ENCODE data around the gene NR5A2.
A peak's percentile ranks its signal among the peaks of the same experiment; 100 is the strongest.

NR5A2 gene

DNA sequence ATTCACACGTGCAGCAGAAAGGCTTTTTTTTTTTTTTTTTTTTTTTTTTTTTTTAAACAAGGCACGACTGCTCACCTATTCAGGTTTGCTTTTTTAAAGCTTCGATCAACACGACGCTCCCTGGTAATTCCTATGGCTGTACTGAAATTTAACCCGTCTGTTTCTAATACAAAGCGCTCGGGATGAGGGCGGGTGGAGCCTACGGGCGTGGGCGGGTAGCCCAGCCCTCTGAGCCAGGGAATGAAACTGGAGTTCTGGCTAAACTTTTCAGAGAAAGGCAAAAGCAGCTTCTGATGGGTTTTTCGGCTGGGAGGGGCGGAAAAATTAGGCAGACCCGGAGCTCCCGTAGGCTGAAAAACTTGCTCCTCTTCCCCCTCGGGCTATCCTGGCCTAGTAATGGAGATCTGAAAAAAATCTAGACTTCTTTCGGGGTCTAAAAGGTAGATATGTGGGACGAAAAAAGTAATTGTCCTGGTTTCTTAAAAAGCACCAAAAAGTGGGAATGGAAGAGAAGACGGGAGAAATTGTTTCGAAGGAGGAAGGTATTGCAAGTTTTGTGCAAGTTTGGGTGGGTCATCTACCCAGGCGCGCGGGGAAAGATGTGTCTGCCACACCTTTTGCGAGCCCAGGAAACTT is 7.4 kb downstream of the NR5A2 start:
- TF ChIP-seq, protein P1, sequence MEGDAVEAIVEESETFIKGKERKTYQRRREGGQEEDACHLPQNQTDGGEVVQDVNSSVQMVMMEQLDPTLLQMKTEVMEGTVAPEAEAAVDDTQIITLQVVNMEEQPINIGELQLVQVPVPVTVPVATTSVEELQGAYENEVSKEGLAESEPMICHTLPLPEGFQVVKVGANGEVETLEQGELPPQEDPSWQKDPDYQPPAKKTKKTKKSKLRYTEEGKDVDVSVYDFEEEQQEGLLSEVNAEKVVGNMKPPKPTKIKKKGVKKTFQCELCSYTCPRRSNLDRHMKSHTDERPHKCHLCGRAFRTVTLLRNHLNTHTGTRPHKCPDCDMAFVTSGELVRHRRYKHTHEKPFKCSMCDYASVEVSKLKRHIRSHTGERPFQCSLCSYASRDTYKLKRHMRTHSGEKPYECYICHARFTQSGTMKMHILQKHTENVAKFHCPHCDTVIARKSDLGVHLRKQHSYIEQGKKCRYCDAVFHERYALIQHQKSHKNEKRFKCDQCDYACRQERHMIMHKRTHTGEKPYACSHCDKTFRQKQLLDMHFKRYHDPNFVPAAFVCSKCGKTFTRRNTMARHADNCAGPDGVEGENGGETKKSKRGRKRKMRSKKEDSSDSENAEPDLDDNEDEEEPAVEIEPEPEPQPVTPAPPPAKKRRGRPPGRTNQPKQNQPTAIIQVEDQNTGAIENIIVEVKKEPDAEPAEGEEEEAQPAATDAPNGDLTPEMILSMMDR (IDR thresholded peaks at IDR 0.05; ENCODE audit: low read depth, low read length) = no peak
- peak in 1 of 2 donors; percentile 26 for DNase-seq (ENCODE audit: low read depth in 2 of 2)
- peak overlapping the region; percentile 18 to 22 for H3K4me3 ChIP-seq (replicated peaks in 1 of 2; ENCODE audit: low read depth in 2 of 2, low read length in 2 of 2)

DNA sequence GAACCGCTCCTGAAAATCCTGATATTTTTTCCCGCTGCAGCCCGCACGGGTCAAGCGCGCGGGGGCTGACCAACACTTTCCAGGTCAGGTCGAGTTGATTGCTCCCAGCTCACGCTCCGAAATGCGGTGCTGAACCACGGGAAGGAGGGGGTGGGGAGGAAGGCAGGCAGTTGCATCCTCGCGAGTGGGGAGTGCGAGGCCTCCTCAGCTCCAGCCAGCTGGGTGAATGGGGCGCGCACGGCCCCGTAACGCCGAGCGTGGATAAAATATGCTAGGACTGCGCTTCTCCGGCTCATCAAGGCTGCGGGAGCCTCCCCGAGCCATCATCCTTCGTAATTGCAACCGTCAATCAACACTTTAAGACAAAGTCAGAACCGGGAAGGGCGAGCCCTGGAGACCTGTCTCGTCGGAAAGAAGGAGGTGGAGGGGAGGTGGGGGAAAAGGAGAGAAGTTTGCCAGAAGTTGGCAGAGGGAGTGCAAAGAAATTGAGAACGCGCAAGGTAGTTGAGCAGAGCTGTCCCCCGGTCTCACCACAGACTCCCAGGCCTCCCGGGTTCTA is 8.0 kb downstream of the NR5A2 start:
- peak overlapping the region; percentile 8 to 18 for H3K4me3 ChIP-seq (replicated peaks in 1 of 2; ENCODE audit: low read depth in 2 of 2, low read length in 2 of 2)
- DNase-seq (ENCODE audit: low read depth in 2 of 2) = no peak
- TF ChIP-seq, protein P1 (IDR thresholded peaks at IDR 0.05; ENCODE audit: low read depth, low read length) = no peak

DNA sequence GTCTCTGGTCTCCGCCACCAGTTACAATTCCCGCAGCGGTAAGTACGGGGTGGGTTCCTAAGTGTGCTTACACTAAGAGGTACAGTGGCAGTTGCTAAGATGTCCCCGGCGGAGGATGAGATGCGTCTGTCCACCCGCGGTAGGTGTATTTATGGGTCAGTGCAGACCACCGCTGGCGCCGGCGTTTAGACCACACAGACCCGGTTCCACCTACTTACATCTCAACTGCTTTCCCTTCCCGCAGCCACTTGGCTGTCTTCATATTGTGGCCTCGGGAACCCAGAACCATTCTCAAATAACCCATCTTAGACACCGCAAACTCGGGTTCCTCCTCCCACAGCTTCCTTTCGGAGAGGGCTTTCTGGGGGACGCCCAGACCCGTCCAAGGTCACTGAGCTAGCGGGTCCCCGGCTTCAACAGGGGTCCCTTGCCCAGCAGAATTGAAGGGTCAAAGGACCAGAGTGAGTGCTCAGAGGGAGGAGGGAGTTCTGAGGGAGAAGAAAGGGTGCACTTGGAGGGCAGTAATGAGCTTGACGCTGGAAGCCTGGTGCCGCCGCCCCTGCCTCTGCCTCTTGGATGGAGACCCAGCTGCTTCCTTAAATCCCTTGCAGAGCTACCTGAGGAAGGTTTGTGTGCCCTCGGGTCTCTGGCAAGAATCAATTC is 8.6 kb downstream of the NR5A2 start:
- DNase-seq (ENCODE audit: low read depth in 2 of 2) = no peak
- no peak overlapping the region for H3K4me3 ChIP-seq (replicated peaks in 1 of 2; ENCODE audit: low read depth in 2 of 2, low read length in 2 of 2)
- TF ChIP-seq, protein P1 (IDR thresholded peaks at IDR 0.05; ENCODE audit: low read depth, low read length) = no peak

DNA sequence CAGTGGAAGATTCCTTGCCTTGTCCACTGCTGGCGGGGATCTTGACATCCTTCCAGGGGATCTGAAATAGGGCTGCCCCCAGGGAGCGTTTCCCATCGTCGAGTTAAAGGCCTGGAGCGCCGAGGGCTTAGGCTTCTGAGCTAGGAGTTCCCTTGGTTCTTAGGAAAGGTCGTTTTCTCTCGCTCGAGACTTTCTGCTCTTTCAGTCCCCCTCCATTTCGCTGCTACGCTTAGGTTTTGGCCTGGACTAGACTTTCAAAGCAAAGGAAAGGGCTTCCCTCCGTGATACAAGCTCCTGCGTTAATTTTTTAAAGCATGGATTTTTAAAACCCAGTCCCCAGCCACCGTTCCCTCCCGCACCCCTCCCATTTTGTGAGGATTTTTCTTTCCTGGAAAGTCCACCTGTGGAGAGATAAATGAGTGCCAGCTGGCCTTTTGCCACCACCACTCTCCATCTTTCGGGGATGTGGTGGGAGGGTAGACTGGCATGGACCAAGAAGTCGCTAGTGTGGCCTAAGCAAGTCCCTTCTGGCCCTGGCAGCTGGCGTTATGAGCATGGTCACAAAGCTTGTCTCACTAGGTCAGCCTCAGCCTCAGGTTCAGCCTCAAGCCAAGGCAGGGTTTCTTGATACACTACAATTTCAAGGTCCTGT is 9.2 kb downstream of the NR5A2 start:
- no peak overlapping the region for H3K4me3 ChIP-seq (replicated peaks in 1 of 2; ENCODE audit: low read depth in 2 of 2, low read length in 2 of 2)
- TF ChIP-seq, protein P1 (IDR thresholded peaks at IDR 0.05; ENCODE audit: low read depth, low read length) = no peak
- DNase-seq (ENCODE audit: low read depth in 2 of 2) = no peak

GRCh38 chr1:200037501-200037900 is 10.0 kb downstream of the NR5A2 start:
- TF ChIP-seq, protein P1 (IDR thresholded peaks at IDR 0.05; ENCODE audit: low read depth, low read length) = no peak
- no peak for DNase-seq (ENCODE audit: low read depth in 2 of 2)
- no peak overlapping the region for H3K4me3 ChIP-seq (replicated peaks in 1 of 2; ENCODE audit: low read depth in 2 of 2, low read length in 2 of 2)

DNA sequence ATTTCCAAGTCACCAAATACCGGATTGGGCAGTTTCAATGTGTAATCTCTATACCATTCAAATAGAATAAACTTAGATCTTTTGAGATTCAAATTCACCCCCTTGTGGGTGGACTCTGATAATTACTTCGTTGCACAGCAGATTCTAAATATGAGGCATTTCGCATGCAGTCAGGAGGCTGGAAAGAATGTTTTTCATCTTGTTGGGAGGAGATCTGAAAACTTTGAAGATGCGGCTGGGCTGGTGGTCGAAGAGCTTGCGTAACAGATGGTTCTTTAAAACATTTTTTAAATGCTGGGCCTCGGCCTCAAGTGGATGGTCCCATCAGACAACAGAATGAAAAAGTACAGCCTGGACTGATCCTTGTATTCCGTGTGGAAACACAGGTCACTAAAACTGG is 10.4 kb downstream of the NR5A2 start:
- TF ChIP-seq, protein P1 (IDR thresholded peaks at IDR 0.05; ENCODE audit: low read depth, low read length) = no peak
- H3K4me3 ChIP-seq (replicated peaks in 1 of 2; ENCODE audit: low read depth in 2 of 2, low read length in 2 of 2) = no peak overlapping the region
- DNase-seq (ENCODE audit: low read depth in 2 of 2) = no peak

Data from cardiac fibroblast (primary cell).